ENCODE measurements around the gene PKP3. TPM values are rescaled to one million over a fixed set of nuclear protein-coding genes. Genes with fewer than 3 reads are reported as not detected.

PKP3 gene
- total and polyA plus RNA-seq, 9 of the 15 experiments (the other 6 are each of a cell fraction or from before 2014, with no cell fraction given), result 0.11 to 110 (median 30.7) TPM

- TF ChIP-seq HBP1 (CRISPR knock-in tag; IDR thresholded peaks at IDR 0.05), result peak; percentile 95
- peak; percentile 57; the same call in 1 of the 2 replicates for TF ChIP-seq GATAD2A (IDR thresholded peaks at IDR 0.05)
- peak; percentile 93 for TF ChIP-seq ZNF41 (CRISPR knock-in tag; conservative IDR thresholded peaks at IDR 0.05)
- TF ChIP-seq TFE3 (CRISPR knock-in tag; IDR thresholded peaks at IDR 0.05), result peak; percentile 67
- TF ChIP-seq SMARCE1 (IDR thresholded peaks at IDR 0.05), result no peak
- no peak for TF ChIP-seq ZEB2 (IDR thresholded peaks at IDR 0.05)
- TF ChIP-seq TAF15 (IDR thresholded peaks at IDR 0.05; ENCODE audit: low read depth, low read length), result no peak
- peak; percentile 86 for TF ChIP-seq TEAD2 (tag; IDR thresholded peaks at IDR 0.05)
- TF ChIP-seq CCAR2 (IDR thresholded peaks at IDR 0.05; ENCODE audit: low read depth, low read length), result no peak
- TF ChIP-seq FUS (optimal IDR thresholded peaks at IDR 0.05; ENCODE audit: low read depth, low read length), result no peak
- TF ChIP-seq NFIC (IDR thresholded peaks at IDR 0.05), result no peak
- no peak for TF ChIP-seq GTF2E2 (tag; IDR thresholded peaks at IDR 0.05)
- TF ChIP-seq ZNF184 (CRISPR knock-in tag; IDR thresholded peaks at IDR 0.05), result no peak
- no peak for TF ChIP-seq NFATC3 (IDR thresholded peaks at IDR 0.05)
- no peak for TF ChIP-seq PRDM10 (IDR thresholded peaks at IDR 0.05; ENCODE audit: partially characterized antibody)
- no peak for TF ChIP-seq CHCHD3 (CRISPR knock-in tag; IDR thresholded peaks at IDR 0.05)
- TF ChIP-seq CHD4 (IDR thresholded peaks at IDR 0.05; ENCODE audit: insufficient read depth, insufficient replicate concordance, low read depth, low read length, poor library complexity, severe bottlenecking), result no peak
- no peak for TF ChIP-seq TFAP4 (CRISPR knock-in tag; IDR thresholded peaks at IDR 0.05; ENCODE audit: borderline replicate concordance)
- TF ChIP-seq ZBTB34 (CRISPR knock-in tag; IDR thresholded peaks at IDR 0.05), result peak; percentile 77
- no peak for TF ChIP-seq USF2 (CRISPR knock-in tag; IDR thresholded peaks at IDR 0.05)
These were observed 41.5 kb upstream of the PKP3 start (continued) for GRCh38 chr11:352456-353031.

Data from K562 (cell line).